ENCODE measurements around the gene PRB4.

DNA sequence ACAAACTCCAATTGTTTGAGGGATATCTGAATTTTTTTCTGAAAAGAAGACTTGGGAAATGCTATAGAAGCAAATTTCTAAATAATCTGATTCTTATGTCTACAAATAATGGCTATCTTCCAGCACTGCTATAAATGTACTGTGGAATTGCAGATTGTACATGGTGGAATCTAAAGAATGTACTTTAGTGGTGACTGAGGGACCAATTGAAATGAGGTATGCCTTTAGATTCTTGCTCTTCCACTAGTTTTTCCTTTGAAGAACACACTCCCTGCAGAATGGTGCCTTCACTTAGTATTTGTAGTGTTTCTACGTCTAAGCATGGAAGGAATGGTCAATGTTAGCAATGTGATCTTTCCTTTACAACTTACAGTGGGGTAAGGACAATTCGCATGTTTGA is 11.7 kb upstream of the PRB4 start:
- no peak for TF ChIP-seq CTCF (conservative IDR thresholded peaks at IDR 0.05; ENCODE audit: low read depth in 2 of 2)
- TF ChIP-seq REST (IDR thresholded peaks at IDR 0.05; ENCODE audit: unreplicated experiment) = no peak
- TF ChIP-seq CREB1 (CRISPR knock-in tag; IDR thresholded peaks at IDR 0.05; ENCODE audit: low read depth) = no peak
- no peak for TF ChIP-seq EZH2 (IDR thresholded peaks at IDR 0.05; ENCODE audit: low read depth, unreplicated experiment)
- no peak for TF ChIP-seq POLR2AphosphoS5 (IDR thresholded peaks at IDR 0.05; ENCODE audit: low read depth)
- no peak for TF ChIP-seq ZNF114 (CRISPR knock-in tag; IDR thresholded peaks at IDR 0.05)
- no peak for TF ChIP-seq NANOG (IDR thresholded peaks at IDR 0.05; ENCODE audit: borderline replicate concordance)
- no peak for TF ChIP-seq JUNB (IDR thresholded peaks at IDR 0.05; ENCODE audit: unreplicated experiment)
- TF ChIP-seq, protein P1, sequence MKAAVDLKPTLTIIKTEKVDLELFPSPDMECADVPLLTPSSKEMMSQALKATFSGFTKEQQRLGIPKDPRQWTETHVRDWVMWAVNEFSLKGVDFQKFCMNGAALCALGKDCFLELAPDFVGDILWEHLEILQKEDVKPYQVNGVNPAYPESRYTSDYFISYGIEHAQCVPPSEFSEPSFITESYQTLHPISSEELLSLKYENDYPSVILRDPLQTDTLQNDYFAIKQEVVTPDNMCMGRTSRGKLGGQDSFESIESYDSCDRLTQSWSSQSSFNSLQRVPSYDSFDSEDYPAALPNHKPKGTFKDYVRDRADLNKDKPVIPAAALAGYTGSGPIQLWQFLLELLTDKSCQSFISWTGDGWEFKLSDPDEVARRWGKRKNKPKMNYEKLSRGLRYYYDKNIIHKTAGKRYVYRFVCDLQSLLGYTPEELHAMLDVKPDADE (IDR thresholded peaks at IDR 0.05) = no peak
- TF ChIP-seq, protein P2, sequence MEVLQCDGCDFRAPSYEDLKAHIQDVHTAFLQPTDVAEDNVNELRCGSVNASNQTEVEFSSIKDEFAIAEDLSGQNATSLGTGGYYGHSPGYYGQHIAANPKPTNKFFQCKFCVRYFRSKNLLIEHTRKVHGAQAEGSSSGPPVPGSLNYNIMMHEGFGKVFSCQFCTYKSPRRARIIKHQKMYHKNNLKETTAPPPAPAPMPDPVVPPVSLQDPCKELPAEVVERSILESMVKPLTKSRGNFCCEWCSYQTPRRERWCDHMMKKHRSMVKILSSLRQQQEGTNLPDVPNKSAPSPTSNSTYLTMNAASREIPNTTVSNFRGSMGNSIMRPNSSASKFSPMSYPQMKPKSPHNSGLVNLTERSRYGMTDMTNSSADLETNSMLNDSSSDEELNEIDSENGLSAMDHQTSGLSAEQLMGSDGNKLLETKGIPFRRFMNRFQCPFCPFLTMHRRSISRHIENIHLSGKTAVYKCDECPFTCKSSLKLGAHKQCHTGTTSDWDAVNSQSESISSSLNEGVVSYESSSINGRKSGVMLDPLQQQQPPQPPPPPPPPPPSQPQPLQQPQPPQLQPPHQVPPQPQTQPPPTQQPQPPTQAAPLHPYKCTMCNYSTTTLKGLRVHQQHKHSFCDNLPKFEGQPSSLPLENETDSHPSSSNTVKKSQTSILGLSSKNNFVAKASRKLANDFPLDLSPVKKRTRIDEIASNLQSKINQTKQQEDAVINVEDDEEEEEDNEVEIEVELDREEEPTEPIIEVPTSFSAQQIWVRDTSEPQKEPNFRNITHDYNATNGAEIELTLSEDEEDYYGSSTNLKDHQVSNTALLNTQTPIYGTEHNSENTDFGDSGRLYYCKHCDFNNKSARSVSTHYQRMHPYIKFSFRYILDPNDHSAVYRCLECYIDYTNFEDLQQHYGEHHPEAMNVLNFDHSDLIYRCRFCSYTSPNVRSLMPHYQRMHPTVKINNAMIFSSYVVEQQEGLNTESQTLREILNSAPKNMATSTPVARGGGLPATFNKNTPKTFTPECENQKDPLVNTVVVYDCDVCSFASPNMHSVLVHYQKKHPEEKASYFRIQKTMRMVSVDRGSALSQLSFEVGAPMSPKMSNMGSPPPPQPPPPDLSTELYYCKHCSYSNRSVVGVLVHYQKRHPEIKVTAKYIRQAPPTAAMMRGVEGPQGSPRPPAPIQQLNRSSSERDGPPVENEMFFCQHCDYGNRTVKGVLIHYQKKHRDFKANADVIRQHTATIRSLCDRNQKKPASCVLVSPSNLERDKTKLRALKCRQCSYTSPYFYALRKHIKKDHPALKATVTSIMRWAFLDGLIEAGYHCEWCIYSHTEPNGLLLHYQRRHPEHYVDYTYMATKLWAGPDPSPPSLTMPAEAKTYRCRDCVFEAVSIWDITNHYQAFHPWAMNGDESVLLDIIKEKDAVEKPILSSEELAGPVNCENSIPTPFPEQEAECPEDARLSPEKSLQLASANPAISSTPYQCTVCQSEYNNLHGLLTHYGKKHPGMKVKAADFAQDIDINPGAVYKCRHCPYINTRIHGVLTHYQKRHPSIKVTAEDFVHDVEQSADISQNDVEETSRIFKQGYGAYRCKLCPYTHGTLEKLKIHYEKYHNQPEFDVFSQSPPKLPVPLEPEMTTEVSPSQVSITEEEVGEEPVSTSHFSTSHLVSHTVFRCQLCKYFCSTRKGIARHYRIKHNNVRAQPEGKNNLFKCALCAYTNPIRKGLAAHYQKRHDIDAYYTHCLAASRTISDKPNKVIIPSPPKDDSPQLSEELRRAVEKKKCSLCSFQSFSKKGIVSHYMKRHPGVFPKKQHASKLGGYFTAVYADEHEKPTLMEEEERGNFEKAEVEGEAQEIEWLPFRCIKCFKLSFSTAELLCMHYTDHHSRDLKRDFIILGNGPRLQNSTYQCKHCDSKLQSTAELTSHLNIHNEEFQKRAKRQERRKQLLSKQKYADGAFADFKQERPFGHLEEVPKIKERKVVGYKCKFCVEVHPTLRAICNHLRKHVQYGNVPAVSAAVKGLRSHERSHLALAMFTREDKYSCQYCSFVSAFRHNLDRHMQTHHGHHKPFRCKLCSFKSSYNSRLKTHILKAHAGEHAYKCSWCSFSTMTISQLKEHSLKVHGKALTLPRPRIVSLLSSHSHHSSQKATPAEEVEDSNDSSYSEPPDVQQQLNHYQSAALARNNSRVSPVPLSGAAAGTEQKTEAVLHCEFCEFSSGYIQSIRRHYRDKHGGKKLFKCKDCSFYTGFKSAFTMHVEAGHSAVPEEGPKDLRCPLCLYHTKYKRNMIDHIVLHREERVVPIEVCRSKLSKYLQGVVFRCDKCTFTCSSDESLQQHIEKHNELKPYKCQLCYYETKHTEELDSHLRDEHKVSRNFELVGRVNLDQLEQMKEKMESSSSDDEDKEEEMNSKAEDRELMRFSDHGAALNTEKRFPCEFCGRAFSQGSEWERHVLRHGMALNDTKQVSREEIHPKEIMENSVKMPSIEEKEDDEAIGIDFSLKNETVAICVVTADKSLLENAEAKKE (CRISPR knock-in tag; IDR thresholded peaks at IDR 0.05) = no peak
- no peak for TF ChIP-seq EZH2phosphoT487 (IDR thresholded peaks at IDR 0.05; ENCODE audit: unreplicated experiment)

Measured in GM23338 (cell line).